GM19452 (cell line): ENCODE results near the gene CAPG.
A peak's percentile ranks its signal among the peaks of the same experiment; 100 is the strongest.
"Not testable (repeated sequence)": the region's sequence is repeated elsewhere in the genome, so short reads cannot be mapped to it uniquely, and the experiment has no call there.

Experiments
- ATAC-seq: cut with Tn5 transposase; IDR thresholded peaks from one replicate; pipeline ENCODE4 v1.9.1; 2021; ENCODE audit not compliant: unreplicated experiment

CAPG gene, protein sequence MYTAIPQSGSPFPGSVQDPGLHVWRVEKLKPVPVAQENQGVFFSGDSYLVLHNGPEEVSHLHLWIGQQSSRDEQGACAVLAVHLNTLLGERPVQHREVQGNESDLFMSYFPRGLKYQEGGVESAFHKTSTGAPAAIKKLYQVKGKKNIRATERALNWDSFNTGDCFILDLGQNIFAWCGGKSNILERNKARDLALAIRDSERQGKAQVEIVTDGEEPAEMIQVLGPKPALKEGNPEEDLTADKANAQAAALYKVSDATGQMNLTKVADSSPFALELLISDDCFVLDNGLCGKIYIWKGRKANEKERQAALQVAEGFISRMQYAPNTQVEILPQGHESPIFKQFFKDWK

DNA sequence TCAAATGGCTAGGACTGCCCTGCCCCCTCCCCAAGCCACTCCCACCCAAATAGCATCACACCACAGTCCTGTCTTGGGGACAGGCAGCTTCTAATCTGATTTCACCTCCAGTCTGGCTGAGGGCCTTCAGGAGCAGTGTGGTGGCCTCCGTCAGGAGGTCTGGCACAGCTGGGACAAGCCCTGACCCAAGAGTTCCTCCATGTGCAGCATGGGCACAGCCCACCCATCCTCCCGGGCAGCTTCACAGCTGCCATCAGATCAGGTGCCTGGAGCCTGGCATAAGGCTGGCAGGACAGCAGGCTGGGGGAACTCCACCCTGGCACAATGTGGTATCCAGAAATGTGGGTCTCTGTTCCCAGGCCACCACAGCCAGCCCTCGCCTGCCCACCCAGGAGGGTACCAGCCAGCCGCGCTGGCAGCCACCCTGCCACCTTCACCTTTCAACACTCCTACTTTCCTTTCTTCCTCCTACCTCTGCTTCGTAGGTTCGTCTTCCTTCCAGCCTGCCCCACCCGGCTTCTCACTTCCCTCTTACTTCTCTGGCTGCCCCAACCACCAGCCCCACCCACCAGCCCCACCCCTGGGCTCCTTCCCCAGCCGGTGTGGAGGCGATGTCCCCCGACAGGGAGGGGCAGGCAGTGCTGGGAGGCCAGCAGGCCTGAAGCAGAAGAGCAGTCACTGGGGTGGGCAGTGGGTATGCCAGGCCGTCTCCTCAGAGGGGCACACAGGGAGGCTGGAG is at the start of gene CAPG:
Gene CAPG, minus strand, starts transcription at position 522 of the 739 bp plus-strand sequence. CDS start 8,221 bp downstream, outside the sequence.
- peak; percentile 48 for ATAC-seq

DNA sequence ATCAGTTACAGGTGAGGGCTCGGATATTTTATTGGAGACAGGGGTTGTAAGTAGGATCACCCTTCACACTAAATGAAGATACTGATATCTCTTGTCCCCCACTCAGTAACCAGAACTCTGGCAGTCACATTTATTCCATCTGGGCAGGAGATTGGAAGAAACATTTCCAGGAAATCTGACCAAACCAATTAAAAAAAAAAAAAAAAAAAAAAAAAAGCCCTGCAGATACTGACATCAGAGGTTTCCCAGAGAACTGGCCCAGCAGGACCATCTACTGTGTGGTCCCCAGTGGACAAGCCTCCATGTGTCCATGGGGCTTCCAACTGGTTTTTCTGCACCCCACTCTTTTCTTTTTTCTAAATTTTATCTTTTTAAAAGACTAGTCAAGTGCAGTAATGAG is 49.6 kb upstream of the CAPG start:
- ATAC-seq: no peak

DNA sequence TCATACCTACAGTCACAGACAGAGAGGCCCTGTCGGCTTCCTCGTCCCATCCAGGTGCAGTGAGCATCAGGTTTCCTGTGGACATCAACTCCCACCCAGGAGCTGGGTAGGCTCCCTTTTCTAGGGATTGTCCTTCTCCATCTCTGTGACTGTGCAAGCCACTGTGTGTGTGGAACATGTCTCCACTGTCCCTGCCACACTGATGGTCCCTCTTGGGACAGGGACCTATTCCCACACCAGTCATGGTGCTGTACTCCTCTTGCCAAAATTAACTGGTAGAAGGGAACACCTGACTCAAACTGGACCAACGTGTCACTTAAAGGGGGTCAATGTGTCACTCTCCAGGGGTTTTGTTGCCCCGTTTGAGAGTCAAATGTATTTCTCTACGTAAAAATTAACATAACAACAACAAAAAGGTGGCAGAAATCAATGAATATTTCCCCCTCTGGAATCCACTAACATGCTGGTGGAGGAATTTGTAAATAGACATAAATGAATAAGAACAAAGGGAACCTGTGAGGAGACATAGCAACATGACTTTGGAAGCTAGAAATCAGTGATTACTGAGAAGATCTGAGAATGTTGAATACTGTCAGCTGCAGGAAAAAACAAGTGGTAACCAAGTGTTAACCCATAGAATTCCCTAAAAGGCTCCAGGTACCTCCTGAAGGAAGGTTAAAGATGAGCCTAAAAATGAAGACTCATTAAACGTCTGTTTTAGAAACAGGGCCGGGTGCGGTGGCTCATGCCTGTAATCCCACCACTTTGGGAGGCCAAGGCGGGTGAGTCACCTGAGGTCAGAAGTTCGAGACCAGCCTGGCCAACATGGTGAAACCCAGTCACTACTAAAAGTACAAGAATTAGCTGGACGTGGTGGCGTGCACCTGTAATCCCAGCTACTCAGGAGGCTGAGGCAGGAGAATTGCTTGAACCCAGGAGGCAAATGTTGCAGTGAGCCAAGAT is 48.7 kb upstream of the CAPG start:
- ATAC-seq: no peak

DNA sequence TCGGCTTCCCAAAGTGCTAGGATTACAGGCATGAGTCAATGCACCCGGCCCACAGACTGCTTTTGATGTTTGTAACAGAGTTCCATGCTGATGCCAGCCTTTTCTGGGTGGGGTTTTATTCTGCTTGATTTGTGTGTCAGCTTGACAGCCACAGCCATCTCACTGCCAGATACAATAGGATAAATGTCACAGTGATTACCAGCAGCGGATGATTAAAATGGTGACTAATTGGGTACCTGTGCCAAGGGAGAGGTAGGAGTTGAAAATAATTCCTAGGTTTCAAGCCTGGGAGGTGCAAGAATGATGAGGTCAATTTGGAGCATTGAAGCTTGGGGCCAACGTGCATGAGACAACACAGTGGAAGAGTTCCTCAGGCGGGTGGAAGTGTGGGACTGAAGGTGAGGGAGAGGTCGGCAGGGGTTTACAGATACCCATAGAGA is 47.7 kb upstream of the CAPG start:
- no peak for ATAC-seq

DNA sequence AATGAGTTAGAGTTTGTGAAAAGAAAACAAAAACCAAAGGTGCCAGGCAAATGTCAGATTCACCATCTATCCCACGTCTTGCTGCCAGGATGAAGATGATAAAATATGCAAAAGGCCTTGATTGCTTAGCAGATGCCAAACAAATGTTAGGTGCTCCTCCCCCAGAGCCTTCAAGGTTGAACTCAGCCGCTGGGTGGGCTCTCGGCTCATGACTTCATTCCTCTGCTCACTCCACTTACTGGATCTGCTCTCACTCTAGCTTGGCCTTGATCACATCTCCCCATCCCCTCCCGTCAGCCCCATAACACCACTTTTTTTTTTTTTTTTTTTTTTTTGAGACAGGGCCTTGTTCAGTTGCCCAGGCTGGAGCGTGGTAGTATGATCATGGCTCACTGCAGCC is 46.9 kb upstream of the CAPG start:
- no peak for ATAC-seq

DNA sequence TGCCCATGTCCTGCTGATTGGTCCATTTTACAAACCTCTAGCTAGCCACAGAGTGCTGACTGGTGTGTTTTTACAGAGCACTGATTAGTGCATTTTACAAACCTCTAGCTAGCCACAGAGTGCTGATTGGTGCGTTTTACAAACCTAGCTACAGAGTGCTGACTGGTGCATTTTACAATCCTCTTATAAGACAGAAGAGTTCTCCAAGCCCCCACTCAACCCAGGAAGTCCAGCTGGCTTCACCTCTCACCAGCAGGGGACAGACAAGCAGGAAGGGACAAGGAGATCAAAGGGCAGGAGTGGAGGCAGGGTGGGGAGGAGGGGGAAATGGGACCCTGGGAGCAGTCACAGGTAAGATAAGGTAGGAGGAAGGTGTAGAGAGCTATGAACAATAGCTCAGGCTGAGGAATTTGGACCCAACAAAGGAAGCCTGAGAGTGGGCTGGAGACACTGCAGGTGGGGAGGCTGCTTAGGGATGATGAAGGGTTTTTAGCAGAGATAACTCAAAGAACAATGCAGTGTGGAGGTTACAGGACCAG is 45.5 kb upstream of the CAPG start:
- ATAC-seq: no peak

DNA sequence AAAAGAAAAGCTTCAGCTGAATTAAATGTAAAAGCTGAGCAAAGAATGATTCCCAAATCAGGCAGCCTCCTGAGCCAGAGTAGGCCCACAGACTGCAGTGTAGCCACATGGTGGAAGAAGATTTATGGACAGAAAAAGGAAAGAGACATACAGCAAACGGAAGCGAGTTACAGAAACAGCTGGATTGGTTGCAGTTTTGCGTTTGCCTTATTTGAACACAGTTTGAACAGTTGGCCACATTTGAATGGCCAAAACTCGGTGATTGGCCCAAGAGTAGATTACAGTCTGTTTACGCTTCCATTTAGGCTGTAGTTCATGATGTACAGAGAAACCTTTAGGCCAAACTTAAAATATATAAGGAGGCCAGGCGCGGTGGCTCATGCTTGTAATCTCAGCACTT is 43.4 kb upstream of the CAPG start:
- ATAC-seq: no peak

DNA sequence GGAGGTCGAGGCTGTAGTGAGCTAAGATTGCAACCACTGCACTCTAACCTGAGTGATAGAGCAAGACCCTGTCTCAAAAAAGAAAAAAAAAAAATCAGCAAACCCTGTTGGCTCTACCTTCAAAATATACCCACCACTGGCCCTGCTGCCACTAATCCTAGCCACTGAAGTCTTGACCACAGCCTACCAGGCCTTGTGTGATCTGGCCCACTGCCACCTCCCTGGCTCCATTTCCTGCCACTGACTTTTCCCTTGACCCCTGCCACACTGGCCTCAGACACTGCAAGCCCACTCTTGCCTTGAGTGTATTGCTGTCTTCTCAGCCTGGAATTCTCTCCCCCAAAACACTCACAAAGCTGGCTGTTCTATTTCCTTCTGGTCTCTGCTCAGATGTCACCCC is 42.1 kb upstream of the CAPG start:
- ATAC-seq: no peak

DNA sequence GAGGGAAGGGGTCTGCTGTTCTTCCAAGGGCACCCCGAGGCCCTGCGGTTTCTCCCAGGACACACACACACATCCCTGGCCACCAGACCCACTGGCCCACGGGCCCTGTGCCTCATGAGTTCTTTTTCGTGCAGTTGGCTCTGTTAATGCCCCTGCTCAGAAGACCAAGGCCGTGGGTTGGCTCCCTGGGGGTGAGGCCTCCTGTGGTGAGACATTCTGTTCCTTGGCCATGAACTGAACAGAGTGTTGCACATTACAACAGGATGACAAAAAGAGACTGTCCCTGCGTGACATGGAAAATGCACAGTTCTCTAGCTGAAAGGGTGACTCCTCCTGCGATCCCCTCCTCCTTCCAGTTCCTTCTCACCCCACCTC is 39.0 kb upstream of the CAPG start:
- no peak for ATAC-seq

DNA sequence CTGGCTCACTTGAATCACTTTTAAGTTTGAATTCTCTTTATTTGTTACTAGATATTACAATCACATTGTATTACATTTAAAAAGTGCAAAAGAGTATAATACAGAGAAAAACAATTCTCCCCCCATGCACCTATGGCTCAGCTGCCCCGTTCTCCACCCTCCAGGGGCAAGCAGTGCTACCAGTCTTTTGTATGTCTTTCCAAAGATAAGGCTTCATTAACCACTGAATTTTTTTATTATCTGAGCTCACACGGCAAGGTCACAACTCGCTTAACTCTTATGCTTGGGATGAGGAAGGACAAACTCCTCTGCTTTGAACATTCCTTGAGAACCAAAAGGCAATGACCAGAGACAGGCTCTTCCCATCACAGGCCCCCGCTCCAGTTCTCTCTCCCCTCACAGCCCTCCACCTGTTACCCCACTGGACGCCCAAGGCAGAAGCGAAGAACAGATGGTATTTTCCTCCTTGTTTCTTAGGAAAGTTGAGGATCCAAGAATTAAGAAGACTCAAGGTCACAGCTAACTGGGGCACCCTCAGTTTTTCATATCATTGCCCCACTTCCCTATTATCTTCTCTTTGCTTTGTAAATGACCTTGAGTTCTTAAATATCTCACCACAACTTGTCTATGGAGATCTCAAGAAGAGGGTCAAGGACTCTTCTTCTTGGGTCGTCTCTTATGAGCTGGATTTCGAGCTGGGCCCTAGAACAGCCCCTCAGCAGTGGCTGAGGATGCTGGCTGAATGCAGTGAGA is 38.5 kb upstream of the CAPG start:
- ATAC-seq: no peak

DNA sequence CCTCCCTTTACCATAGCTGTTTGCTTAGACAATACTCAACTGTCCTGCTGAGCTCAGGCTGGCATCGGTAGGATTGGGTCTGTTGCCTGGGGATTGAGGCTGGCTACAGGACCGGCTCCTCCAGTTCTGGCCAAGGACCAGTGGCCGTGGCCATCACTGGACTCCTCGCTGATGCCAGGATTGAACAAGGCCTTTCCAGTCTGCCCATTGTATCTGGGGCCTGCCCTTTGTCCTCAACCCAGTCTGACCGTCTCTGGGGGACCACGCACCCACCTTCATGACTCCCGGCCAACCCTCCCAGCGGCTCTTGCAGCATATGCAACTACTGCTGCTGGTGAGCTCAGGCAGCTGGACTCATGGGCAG is 37.0 kb upstream of the CAPG start:
- no peak for ATAC-seq

DNA sequence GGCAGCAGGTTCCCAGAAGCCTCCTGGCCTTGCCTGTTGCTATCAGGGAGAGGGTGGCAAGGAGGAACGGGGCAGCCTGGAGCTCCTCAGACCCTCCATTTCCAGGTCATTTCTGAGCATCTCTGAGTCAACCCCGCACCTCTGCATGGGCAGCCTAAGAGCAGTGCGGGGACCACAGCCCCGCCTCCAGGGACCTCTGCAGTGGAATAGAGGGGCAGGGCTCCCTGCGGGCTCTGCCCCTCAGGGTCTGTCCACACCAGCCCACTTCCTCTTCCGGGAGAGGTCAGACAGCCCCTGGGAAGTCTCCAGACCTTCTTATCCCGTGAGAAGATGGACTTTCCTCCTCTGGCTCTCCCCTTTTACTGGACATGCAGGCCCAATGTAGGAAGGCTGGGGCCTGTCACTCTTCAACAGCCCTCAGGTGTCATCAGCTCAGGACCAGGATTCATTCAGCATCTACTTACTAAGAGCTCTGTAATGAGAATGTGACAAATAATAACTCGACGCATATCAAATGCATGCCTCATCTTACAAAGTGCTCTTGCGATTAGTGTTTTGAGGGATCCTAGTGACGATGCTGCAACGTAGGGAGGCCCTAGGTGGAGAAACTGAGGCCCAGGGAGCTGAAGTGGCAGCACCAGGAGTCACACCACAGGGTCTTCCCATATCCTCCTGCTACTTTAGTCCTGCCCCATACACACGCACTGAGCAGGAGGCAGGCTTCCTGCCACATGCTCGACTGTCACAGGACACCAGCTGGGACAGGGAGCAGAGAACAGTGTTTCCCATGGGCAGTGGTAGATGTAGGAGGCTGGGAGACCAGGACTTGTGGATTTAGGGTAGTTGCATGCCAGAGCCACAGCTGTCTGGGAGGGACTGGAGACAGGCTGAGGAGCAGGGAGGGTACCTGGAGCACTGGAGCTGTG is 36.4 kb upstream of the CAPG start:
- no peak for ATAC-seq

DNA sequence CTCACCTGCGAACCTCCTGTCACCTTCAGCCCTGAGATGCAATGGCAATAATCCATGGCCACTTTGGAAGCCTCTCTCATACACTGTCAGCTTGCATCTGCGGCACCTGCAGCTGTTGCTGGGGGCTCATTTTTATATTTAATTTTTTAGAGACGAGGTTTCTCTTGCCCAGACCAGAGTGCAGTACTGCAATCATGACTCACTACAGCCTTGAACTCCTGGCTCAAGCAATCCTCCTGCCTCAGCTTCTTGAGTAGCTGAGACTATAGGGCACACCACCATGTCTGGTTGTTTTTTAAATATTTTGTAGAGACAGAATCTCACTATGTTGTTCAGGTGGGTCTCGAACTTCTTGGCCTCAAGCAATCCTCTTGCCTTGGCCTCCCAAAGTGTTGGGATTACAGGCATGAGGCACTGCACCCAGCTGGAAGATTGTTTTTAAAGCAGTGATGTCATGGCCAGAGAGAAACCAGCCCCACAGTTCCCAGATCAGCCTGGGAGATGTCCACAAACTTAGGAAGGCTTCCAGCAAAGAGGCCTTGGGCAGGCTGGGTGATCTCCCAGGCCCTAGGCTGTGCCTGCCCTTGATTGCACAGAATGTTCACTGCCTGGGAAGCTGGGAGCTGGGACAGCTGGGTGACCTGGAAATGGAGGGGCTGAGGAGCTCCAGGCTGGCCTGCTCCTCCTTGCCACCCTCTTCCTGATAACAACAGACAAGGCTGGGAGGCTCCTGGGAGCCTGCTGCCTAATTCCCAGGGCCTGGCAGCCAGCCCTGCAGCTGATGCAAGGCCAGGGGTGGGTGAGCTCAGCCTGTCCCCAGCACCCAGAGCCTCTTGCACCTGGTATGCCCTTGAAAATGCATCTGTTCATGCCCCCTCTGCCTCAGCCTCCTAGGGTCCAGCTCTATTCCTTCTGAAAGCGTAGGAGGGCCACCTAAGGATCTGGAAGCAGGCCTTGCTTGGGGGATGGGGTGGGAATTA is 35.4 kb upstream of the CAPG start:
- no peak for ATAC-seq

DNA sequence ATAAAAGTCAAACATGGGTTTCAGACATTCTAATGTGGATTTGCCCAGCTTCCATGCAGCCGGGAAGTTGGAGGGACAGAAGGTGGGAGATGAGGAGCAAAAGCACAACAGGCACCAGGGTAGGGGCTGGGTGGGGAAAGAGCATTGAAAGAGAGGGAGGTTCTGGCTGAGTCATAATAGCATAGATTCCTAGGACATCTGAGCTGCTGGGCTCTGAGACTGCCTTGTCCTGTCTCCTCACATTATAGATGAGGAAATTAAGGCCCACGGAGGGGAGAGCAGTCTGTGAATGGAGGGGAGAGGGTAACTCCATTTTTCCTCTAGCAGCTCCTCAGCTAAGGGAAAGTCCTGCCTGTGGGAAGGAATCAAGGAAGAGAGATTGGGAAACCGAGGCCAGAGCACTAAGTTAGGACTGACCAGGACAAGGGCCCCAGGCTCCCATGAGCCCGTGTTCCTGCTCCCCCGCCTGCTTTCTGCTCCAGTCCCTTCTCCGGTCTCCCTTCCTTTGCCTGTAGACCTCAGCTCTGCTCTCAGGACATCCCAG is 34.5 kb upstream of the CAPG start:
- no peak for ATAC-seq

DNA sequence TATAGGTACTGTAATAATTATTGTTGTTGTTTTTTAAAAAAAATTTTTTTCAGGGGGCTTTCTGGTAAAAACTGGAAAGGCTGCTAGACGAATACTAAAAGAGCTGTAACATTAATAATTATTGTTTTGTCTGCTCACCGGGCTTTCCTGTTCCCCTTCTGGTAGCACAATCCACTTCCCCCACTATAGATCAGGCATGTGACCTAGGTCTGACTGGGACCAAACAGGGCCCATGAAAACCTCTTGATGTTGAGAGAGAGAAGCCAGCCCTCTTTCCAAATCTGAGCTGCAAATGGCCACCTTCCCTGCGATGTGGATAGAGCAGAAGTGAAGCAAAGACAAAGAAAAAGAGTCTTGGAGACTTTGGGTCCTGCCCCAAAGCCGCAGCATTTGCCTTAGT is 31.7 kb upstream of the CAPG start:
- ATAC-seq: no peak

DNA sequence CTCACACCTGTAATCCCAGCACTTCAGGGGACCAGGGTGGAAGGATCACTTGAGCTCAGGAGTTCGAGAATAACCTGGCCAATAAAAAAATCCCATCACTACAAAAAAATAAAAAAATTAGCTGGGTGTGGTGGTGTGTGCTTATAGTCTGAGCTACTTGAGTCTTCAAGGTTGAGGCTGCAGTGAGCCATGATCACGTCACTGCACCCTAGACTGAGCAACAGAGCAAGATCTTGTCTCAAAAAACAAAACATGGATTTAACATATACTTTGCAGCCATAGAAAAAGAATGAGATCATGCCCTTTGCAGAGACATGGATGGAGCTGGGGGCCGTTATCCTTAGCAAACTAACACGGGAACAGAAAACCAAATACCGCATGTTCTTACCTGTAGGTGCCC is 30.6 kb upstream of the CAPG start:
- no peak for ATAC-seq

DNA sequence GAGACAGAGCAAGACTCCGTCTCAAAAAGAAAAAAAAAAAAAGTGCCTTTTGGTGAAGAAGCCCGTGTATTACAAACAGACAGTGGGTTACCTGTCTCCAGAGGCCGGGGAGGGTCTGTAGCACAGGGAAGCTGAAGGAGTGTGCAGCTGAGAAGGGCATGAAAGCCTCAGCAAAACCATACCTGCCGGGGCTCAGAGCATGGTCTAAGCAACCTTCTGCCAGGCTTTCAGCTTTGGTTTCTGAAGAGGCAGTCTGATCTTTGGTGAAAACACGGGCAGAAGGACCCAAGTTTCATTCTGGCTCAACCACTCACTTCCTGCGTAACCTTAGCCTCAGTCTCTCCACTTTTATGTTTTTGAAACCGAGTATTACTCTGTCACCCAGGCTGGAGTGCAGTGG is 29.8 kb upstream of the CAPG start:
- no peak for ATAC-seq

DNA sequence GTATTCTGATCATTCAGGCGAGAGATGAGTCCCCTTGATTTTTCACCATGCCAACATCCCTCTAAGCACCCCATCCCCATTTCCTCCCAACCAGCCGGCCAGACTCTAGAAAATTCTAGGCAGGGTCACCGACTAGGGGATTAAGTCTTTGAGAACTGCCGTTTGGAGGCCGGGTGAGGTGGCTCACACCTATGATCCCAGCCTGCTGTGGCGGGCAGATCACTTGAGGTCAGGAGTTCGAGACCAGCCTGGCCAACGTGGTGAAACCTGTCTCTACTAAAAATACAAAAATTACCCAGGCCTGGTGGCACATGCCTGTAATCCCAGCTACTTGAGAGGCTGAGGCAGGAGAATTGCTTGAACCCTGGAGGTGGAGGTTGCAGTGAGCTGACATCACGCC is 29.4 kb upstream of the CAPG start:
- ATAC-seq: not testable (repeated sequence)
